Measurements from ENCODE around the gene TGFA.
A peak's percentile ranks its signal among the peaks of the same experiment; 100 is the strongest.

The TGFA gene

GRCh38 chr2:70516596-70516995, 37.0 kb downstream of the TGFA start:
- DNase-seq (ENCODE audit: low spot score), result peak; percentile 51
- TF ChIP-seq CTCF (IDR thresholded peaks at IDR 0.05; ENCODE audit: extremely low read depth, missing control alignments), result no peak

- no peak for DNase-seq (ENCODE audit: low spot score)
- TF ChIP-seq CTCF (IDR thresholded peaks at IDR 0.05; ENCODE audit: extremely low read depth, missing control alignments), result no peak
These were observed 37.7 kb downstream of the TGFA start for GRCh38 chr2:70515938-70516337.

GRCh38 chr2:70514612-70515055, 39.0 kb downstream of the TGFA start:
- no peak for DNase-seq (ENCODE audit: low spot score)
- TF ChIP-seq CTCF (IDR thresholded peaks at IDR 0.05; ENCODE audit: extremely low read depth, missing control alignments), result no peak

- DNase-seq (ENCODE audit: low spot score), result no peak
- no peak for TF ChIP-seq CTCF (IDR thresholded peaks at IDR 0.05; ENCODE audit: extremely low read depth, missing control alignments)
These were observed 39.9 kb downstream of the TGFA start for GRCh38 chr2:70513738-70514137.

- TF ChIP-seq CTCF (IDR thresholded peaks at IDR 0.05; ENCODE audit: extremely low read depth, missing control alignments), result no peak
- DNase-seq (ENCODE audit: low spot score), result no peak
These were observed 41.5 kb downstream of the TGFA start for GRCh38 chr2:70511971-70512729.

GRCh38 chr2:70510313-70510712, 43.3 kb downstream of the TGFA start:
- DNase-seq (ENCODE audit: low spot score), result no peak
- no peak for TF ChIP-seq CTCF (IDR thresholded peaks at IDR 0.05; ENCODE audit: extremely low read depth, missing control alignments)

- DNase-seq (ENCODE audit: low spot score), result no peak
- TF ChIP-seq CTCF (IDR thresholded peaks at IDR 0.05; ENCODE audit: extremely low read depth, missing control alignments), result no peak
These were observed 44.1 kb downstream of the TGFA start for GRCh38 chr2:70509565-70509964.
